KMS-11 (cell line): ENCODE results near the gene MRPL4.

Source experiments
- H2AFZ ChIP-seq: fragments of 200-600 bp; sonication (generic); 2 replicates; pipeline ENCODE4 v1.6.1; 2016; ENCODE audit warnings: antibody characterized with exemption, mixed run types, low read depth
- H3K27ac ChIP-seq: fragments of 200-600 bp; sonication (generic); 2 replicates; pipeline ENCODE4 v1.6.1; 2016; ENCODE audit warnings: mild to moderate bottlenecking, mixed run types
- H3K27me3 ChIP-seq: fragments of 200-600 bp; sonication (generic); 2 replicates; pipeline ENCODE4 v1.6.1; 2017; ENCODE audit warnings: mild to moderate bottlenecking, low read depth, mixed run types, moderate library complexity; ENCODE audit not compliant: insufficient read depth
- H3K36me3 ChIP-seq: fragments of 200-600 bp; sonication (generic); 2 replicates; pipeline ENCODE4 v1.6.1; 2017; ENCODE audit warnings: mild to moderate bottlenecking, mixed run types; ENCODE audit not compliant: insufficient read depth
- H3K4me1 ChIP-seq: fragments of 200-600 bp; sonication (generic); 2 replicates; pipeline ENCODE4 v1.6.1; 2016; ENCODE audit warnings: mild to moderate bottlenecking, low read depth, mixed run types; ENCODE audit not compliant: poor library complexity, severe bottlenecking
- H3K4me2 ChIP-seq: fragments of 200-600 bp; sonication (generic); 2 replicates; pipeline ENCODE4 v1.7.0; 2016; ENCODE audit warnings: mild to moderate bottlenecking, mixed run types
- H3K4me3 ChIP-seq: fragments of 200-600 bp; sonication (generic); IDR thresholded peaks from 2 replicates; pipeline ENCODE4 v1.6.1; 2017; ENCODE audit warnings: low read depth, low read length, mixed read lengths; ENCODE audit not compliant: insufficient read depth
- H3K79me2 ChIP-seq: fragments of 200-600 bp; sonication (generic); 2 replicates; pipeline ENCODE4 v1.6.1; 2016; ENCODE audit warnings: low read depth, mixed run types; ENCODE audit not compliant: insufficient read depth
- H3K9ac ChIP-seq: fragments of 200-600 bp; sonication (generic); 2 replicates; pipeline ENCODE4 v1.6.1; 2016; ENCODE audit warnings: mild to moderate bottlenecking, mixed run types
- H4K20me1 ChIP-seq: fragments of 200-600 bp; sonication (generic); 2 replicates; pipeline ENCODE4 v1.6.1; 2016; ENCODE audit warnings: mild to moderate bottlenecking, mixed run types; ENCODE audit not compliant: insufficient read depth
- TF ChIP-seq, protein P1 (sequence below): fragments of 200-600 bp; sonication (generic); conservative IDR thresholded peaks from 2 replicates; pipeline ENCODE4 v1.6.1; 2017; ENCODE audit warnings: low read depth, mild to moderate bottlenecking, antibody characterized with exemption, low read length, moderate library complexity, mixed read lengths

MRPL4 gene

DNA sequence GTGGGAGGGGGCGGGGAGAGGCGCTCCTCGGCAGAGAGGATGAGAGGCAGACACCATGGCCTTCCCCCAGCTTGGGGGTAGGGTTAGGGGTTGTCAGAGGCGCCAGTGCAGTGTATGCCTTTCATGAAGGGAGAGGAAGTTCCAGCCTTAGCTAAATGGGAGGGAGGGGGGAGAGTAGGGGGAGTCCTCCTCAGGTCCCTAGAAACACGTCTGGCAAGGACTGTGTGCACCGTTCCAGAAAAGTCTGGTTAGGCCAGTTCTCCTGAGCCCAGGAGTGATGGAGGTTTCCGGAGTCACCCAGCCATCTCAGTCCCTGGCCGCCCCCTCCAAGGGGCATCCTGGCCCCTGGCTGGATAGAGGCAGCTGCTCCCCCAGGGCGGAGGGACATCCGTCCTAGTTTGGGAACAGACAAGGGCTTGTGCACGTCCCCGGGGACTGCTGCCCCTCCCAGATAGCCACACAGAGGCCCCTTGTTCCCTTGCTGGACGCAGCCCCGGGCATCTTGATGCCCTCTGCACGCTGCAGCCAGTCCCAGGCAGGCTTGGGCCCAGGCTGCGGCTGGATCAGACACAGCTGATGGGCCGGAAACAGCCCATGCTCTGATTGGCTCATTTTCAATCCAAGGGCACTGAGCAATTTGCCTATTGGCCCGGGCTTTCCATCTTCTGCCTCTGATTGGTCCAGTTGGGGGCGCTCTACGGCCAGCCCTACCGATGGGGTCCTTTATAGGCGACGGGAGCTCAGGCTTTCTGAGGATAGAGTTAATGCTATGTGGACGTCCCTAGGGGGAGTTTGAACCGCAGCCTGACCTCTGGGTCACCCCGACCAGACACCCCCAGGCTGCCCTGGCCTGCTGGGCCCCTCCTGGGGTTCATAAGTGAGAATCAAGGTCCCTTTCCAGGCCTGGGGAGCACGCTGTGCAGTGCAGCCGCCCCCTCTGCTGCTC is 24.7 kb upstream of the MRPL4 start:
- Histone ChIP-seq H3K27ac (no peak overlapping the region), H3K4me3 (no peak overlapping the region), H3K4me1 (peaks cover 72% of the 10 kb centered on the region), H4K20me1 (no peaks in the 10 kb centered on the region), H3K36me3 (no peaks in the 10 kb centered on the region), H3K27me3 (no peaks in the 10 kb centered on the region), H3K4me2 (no peak overlapping the region), H3K79me2 (peaks cover 38% of the 10 kb centered on the region), H3K9ac (no peak overlapping the region), H2AFZ (no peak overlapping the region)
- TF ChIP-seq, protein P1, sequence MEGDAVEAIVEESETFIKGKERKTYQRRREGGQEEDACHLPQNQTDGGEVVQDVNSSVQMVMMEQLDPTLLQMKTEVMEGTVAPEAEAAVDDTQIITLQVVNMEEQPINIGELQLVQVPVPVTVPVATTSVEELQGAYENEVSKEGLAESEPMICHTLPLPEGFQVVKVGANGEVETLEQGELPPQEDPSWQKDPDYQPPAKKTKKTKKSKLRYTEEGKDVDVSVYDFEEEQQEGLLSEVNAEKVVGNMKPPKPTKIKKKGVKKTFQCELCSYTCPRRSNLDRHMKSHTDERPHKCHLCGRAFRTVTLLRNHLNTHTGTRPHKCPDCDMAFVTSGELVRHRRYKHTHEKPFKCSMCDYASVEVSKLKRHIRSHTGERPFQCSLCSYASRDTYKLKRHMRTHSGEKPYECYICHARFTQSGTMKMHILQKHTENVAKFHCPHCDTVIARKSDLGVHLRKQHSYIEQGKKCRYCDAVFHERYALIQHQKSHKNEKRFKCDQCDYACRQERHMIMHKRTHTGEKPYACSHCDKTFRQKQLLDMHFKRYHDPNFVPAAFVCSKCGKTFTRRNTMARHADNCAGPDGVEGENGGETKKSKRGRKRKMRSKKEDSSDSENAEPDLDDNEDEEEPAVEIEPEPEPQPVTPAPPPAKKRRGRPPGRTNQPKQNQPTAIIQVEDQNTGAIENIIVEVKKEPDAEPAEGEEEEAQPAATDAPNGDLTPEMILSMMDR, result peak; percentile 27; the same call in 1 of the 2 replicates

DNA sequence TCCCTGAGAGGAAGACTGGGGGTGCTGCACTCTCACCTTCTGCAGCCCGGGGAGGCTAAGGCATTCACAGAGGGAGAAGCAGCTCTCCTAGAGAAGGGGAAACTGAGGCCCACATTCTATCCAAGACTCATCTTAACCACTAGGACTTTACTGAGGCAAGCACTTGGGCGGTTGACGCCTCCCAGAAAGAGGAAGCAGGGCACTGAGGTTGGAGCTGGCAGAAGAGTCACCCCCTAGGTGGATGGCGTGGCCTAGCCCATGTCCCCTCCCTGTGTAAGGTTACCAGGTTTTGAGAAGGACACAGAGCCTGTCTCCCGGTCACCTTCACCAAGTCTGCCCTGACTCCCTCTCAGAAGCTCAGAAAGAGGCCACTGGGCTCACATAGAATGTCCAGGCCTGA is 23.6 kb upstream of the MRPL4 start:
- Histone ChIP-seq H3K27me3 (no peaks in the 10 kb centered on the region), H3K4me2 (no peak overlapping the region), H3K79me2 (peaks cover 38% of the 10 kb centered on the region), H3K36me3 (no peaks in the 10 kb centered on the region), H3K4me3 (no peak overlapping the region), H3K27ac (no peak overlapping the region), H4K20me1 (no peaks in the 10 kb centered on the region), H2AFZ (no peak overlapping the region), H3K4me1 (peaks cover 69% of the 10 kb centered on the region), H3K9ac (no peak overlapping the region)
- TF ChIP-seq, protein P1, result no peak

DNA sequence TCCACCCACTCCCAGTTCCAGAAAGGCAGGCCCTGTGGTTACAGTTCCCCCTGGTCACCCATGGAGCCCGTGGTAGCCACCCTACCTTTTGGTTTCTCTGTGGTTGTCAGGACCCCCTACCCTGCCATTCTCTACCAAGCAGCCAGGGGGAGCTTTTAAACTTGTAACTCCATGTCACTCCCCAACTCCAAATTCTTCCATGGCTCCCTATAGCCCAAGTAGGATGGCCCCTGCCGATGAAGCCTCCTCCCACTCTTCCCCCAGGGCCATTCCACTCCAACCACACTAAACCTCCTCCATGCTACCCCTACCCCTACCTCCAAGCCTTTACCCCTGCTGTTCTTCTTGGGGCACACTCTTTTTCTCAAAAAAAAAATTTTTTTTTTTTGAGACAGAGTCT is 23.1 kb upstream of the MRPL4 start:
- TF ChIP-seq, protein P1, result peak; percentile 59
- no peaks in the 10 kb centered on the region for H4K20me1 ChIP-seq
- H3K79me2 ChIP-seq, result peaks cover 38% of the 10 kb centered on the region
- no peak overlapping the region for H3K9ac ChIP-seq
- H3K36me3 ChIP-seq, result no peaks in the 10 kb centered on the region
- H2AFZ ChIP-seq, result no peak overlapping the region
- H3K4me2 ChIP-seq, result peak overlapping the region; percentile 88; the same call in 1 of the 2 replicates
- H3K4me3 ChIP-seq, result no peak overlapping the region
- no peaks in the 10 kb centered on the region for H3K27me3 ChIP-seq
- peaks cover 63% of the 10 kb centered on the region for H3K4me1 ChIP-seq
- H3K27ac ChIP-seq, result no peak overlapping the region

DNA sequence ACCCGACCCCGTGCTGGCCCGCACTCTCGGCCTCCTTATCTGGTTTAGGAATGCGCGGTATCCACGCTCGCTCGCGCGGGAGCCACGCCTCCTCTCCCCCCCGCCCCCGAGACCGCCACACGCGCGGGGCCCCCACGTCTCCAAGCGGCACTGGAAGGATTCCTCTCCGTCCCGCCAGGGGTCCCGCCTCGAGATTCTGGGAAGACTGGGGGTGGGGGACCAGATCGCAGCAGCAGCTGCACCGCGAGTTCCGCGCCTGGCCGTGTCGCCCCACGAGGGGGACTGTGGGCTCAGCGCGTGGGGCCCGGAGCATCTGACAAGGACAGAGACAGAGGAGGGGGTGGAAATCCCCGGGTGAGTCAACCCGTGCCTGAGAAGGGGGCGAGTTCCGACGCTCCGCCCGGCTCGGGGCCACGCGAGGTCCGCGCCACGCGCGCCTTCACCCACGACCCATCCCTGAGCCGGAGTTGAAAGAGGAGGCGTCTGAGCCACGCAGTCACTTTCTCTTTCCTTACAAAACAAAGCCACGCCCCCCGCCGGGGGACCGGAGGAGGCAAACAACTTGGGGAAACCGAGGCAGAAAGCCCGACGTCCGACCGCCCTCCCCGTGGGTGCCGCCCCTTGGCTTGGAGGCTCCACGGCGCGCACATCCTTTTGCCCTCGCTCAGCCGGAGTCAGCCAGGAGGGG is 21.7 kb upstream of the MRPL4 start:
- Histone ChIP-seq H3K9ac (peak overlapping the region; percentile 88), H3K4me1 (peaks cover 49% of the 10 kb centered on the region), H4K20me1 (no peaks in the 10 kb centered on the region), H2AFZ (peak overlapping the region; percentile 76), H3K36me3 (no peaks in the 10 kb centered on the region), H3K27me3 (no peaks in the 10 kb centered on the region), H3K4me3 (no peak overlapping the region), H3K4me2 (peak overlapping the region; percentile 88), H3K79me2 (peaks cover 25% of the 10 kb centered on the region), H3K27ac (peak overlapping the region; percentile 62)
- TF ChIP-seq, protein P1, result no peak
